Measurements from ENCODE around the gene SAFB2. TPM values are rescaled to one million over a fixed set of nuclear protein-coding genes. Genes with fewer than 3 reads are reported as not detected.

SAFB2 gene
- total RNA-seq, 2 experiments from 2014 or later, result 65.0 to 78.6 TPM

DNA sequence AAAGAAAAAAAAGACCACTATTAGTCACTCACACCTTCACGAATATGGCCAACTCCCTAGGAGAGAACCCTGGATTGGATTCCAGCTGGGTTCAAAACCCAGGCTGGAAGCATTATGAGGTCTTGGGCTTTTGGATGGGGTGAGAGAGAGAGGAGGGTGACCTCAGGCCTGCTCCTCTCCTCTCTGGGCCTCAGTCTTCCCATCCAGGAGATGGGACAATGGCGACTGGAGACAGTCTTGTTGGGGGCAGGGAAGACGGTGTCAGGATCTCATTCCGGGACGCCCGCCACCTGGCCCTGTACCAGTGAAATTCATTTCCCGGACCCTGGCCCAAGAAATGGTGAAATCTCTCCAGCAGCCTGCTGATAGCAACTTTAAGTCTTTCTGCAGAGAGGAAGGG, 81.1 kb downstream of the SAFB2 start:
- Mint-ChIP-seq H3K36me3 (ENCODE audit: low read depth) (no peaks in the 10 kb centered on the region), H3K4me3 (no peak overlapping the region), H3K27me3 (peaks cover 11% of the 10 kb centered on the region), H3K4me1 (no peaks in the 10 kb centered on the region), H3K9me3 (ENCODE audit: low read depth) (no peaks in the 10 kb centered on the region), H3K27ac (no peak overlapping the region)
- intact Hi-C loops (cut with DNase I, micrococcal nuclease), result no loop called here
- no peak for ATAC-seq
- ChIA-PET CTCF (interaction anchor here (0.6 kb wide), 2 partner anchors 475 to 997 kb away, joined by 3 read pairs; no protein-coding TSS in a partner anchor), POLR2A (no interaction called here)
- no peak for DNase-seq

GRCh38 chr19:5540208-5540607, 82.4 kb downstream of the SAFB2 start:
- intact Hi-C loops (cut with DNase I, micrococcal nuclease), result no loop called here
- ATAC-seq, result no peak

GRCh38 chr19:5537870-5538269, 84.7 kb downstream of the SAFB2 start:
- Mint-ChIP-seq H3K4me1 (no peaks in the 10 kb centered on the region), H3K4me3 (no peak overlapping the region), H3K36me3 (ENCODE audit: low read depth) (peaks cover 5% of the 10 kb centered on the region), H3K9me3 (ENCODE audit: low read depth) (peaks cover 12% of the 10 kb centered on the region), H3K27ac (no peak overlapping the region), H3K27me3 (peaks cover 20% of the 10 kb centered on the region)
- POLR2A ChIA-PET, result no interaction called here
- no peak for ATAC-seq
- CTCF ChIA-PET, result no interaction called here
- no peak for DNase-seq
- intact Hi-C loops (cut with DNase I, micrococcal nuclease), result no loop called here

More at GRCh38 chr19:5540208-5540607, 82.4 kb downstream of the SAFB2 start:
- CTCF ChIA-PET, result no interaction called here
- Mint-ChIP-seq H3K27ac (no peak overlapping the region), H3K36me3 (ENCODE audit: low read depth) (no peaks in the 10 kb centered on the region), H3K4me3 (no peak overlapping the region), H3K27me3 (peaks cover 16% of the 10 kb centered on the region), H3K9me3 (ENCODE audit: low read depth) (peaks cover under 1% of the 10 kb centered on the region), H3K4me1 (no peaks in the 10 kb centered on the region)
- POLR2A ChIA-PET, result interaction anchor here (0.6 kb wide), 1 partner anchor 178 kb away, joined by 4 read pairs; no protein-coding TSS in a partner anchor
- DNase-seq, result no peak

Other genes starting within 250 kb of the SAFB2 start
- gene ZNRF4, start 167.4 kb downstream of the SAFB2 start, total RNA-seq, result not detected
- gene TINCR, start 54.8 kb downstream of the SAFB2 start, total RNA-seq, result under 1 TPM; 0.23 to 0.27 TPM
- gene SAFB, start 307 bp upstream of the SAFB2 start, total RNA-seq, result 100 to 1,000 TPM; 100 to 118 TPM
- 10 to 100 TPM; 50.9 to 52.1 TPM for gene MICOS13, start 57.7 kb upstream of the SAFB2 start, total RNA-seq
- 1 to 10 TPM; 2.0 to 3.2 TPM for gene HSD11B1L, start 58.3 kb upstream of the SAFB2 start, total RNA-seq
- 1,000 to 10,000 TPM; 1,452 to 1,530 TPM for gene RPL36, start 67.5 kb upstream of the SAFB2 start, total RNA-seq
- 100 to 1,000 TPM; 287 to 315 TPM for gene LONP1, start 97.4 kb upstream of the SAFB2 start, total RNA-seq
- not detected for gene CATSPERD, start 97.9 kb upstream of the SAFB2 start, total RNA-seq
- 1 to 10 TPM; 5.3 to 5.4 TPM for gene PRR22, start 162.0 kb upstream of the SAFB2 start, total RNA-seq
- 10 to 100 TPM; 59.4 to 63.9 TPM for gene DUS3L, start 168.4 kb upstream of the SAFB2 start, total RNA-seq
- under 1 TPM; 0.21 to 0.32 TPM for gene NRTN, start 182.3 kb upstream of the SAFB2 start, total RNA-seq
- not detected for gene FUT6, start 216.9 kb upstream of the SAFB2 start, total RNA-seq
- gene FUT3, start 228.7 kb upstream of the SAFB2 start, total RNA-seq, result not detected
- gene FUT5, start 247.8 kb upstream of the SAFB2 start, total RNA-seq, result under 1 TPM in 1 of 2 experiments, not detected in 1; 0.09 TPM